Thyroid gland (tissue), 4 donors: Measurements from ENCODE around the gene ACVR1B. TPM values are rescaled to one million over a fixed set of nuclear protein-coding genes. Genes with fewer than 3 reads are reported as not detected.

Experiments used
- DNase-seq, 2 donors: peaks; one replicate each; pipeline ENCODE4 v3.0.0-alpha.2; 2019
- H3K27ac ChIP-seq, 3 donors: fragments of 200-600 bp; sonication (generic); 1 replicate in 2 of 3; 2 replicates in 1 of 3; pipeline ENCODE4 v1.5.1; 2016 to 2019; ENCODE audit warnings: mild to moderate bottlenecking in 1 of 3, moderate library complexity in 1 of 3
- H3K27me3 ChIP-seq: fragments of 200-600 bp; sonication (generic); one replicate; pipeline ENCODE4 v1.5.1; 2019
- H3K36me3 ChIP-seq, 2 donors: fragments of 200-600 bp; sonication (generic); one replicate each; pipeline ENCODE4 v1.5.1; 2016 to 2019
- H3K4me1 ChIP-seq, 2 donors: fragments of 200-600 bp; sonication (generic); one replicate each; pipeline ENCODE4 v1.5.1; 2017 to 2019
- H3K4me3 ChIP-seq, 3 donors: fragments of 200-600 bp; sonication (generic); replicated peaks in 1 of 3; 1 replicate in 2 of 3; 2 replicates in 1 of 3; pipeline ENCODE4 v1.5.1; 2016; ENCODE audit warnings: mild to moderate bottlenecking in 1 of 3
- H3K9me3 ChIP-seq: fragments of 200-600 bp; sonication (generic); one replicate; pipeline ENCODE4 v1.5.1; 2017
- POLR2A ChIP-seq, 2 donors: fragments of 450-650 bp; IDR thresholded peaks; one replicate each; pipeline ENCODE4 v1.6.1; 2017; ENCODE audit warnings: antibody characterized with exemption in 2 of 2, mild to moderate bottlenecking in 2 of 2, moderate library complexity in 1 of 2
- WGBS, 2 donors: methylation state at CpG; one replicate each; pipeline ENCODE4 v1.1.5; 2017; 5-methylcytosine and 5-hydroxymethylcytosine counted together
- intact Hi-C: fragments of 100-400 bp; cut with DNase I; formaldehyde crosslinking; loops from one replicate; pipeline ENCODE4 v1.15.1; 2023
- total RNA-seq, 4 donors: library from RNA; depleted of rRNA; stranded (reverse); fragments of >200 nt; gene quantifications; one replicate each; pipeline ENCODE4 v1.2.3, GENCODE V29; 2016
- TF ChIP-seq, protein P1 (sequence below), 6 experiments: fragments of 200-600 bp in 3 of 6; fragments of 450-650 bp in 3 of 6; sonication (generic) in 3 of 6; IDR thresholded peaks; one replicate each; pipeline ENCODE4 v1.5.1; 2016 to 2019; ENCODE audit warnings: antibody characterized with exemption in 6 of 6, mild to moderate bottlenecking in 2 of 6, inconsistent platforms in 1 of 6, moderate library complexity in 1 of 6

The ACVR1B gene
- total RNA-seq, 4 donors from 2014 or later = 13.7 to 19.9 (median 19.2) TPM

DNA sequence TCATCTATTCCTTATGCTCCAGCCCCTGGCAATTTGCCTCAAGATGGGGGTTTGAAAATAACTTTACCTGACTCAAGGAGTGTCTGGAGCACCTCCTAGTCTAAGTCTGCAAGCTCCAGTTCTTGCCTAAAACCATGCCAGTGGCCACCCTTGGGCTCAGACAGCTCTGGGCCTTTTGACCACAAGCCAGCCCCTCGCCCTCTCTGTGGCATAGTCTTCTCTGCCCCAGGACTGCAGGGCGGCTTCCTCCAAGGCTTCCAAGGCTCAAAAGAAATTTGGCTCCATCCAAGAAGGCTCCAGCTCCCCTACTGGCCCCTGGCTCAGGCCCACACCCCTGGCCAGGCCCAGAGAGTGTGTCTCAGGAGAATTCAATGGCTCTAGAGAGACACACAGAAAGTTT is 29.4 kb upstream of the ACVR1B start:
- Histone ChIP-seq H3K4me1 (peaks cover 11 to 20% of the 10 kb centered on the region in 2 donors), H3K27me3 (no peaks in the 10 kb centered on the region), H3K36me3 (no peaks in the 10 kb centered on the region), H3K9me3 (no peaks in the 10 kb centered on the region), H3K4me3 (no peak overlapping the region), H3K27ac (peak overlapping the region in 2 of 3 donors; percentile 52 to 68)
- 94 to 100% methylated on average over 2 of the region's 2 CpGs for WGBS, 2 donors
- TF ChIP-seq, protein P1, sequence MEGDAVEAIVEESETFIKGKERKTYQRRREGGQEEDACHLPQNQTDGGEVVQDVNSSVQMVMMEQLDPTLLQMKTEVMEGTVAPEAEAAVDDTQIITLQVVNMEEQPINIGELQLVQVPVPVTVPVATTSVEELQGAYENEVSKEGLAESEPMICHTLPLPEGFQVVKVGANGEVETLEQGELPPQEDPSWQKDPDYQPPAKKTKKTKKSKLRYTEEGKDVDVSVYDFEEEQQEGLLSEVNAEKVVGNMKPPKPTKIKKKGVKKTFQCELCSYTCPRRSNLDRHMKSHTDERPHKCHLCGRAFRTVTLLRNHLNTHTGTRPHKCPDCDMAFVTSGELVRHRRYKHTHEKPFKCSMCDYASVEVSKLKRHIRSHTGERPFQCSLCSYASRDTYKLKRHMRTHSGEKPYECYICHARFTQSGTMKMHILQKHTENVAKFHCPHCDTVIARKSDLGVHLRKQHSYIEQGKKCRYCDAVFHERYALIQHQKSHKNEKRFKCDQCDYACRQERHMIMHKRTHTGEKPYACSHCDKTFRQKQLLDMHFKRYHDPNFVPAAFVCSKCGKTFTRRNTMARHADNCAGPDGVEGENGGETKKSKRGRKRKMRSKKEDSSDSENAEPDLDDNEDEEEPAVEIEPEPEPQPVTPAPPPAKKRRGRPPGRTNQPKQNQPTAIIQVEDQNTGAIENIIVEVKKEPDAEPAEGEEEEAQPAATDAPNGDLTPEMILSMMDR (IDR thresholded peaks at IDR 0.05) = no peak
- TF ChIP-seq POLR2A (IDR thresholded peaks at IDR 0.05) = no peak
- DNase-seq = no peak
- intact Hi-C loops = loop anchor here (10.0 kb wide), 1 partner anchor 63 kb away; no protein-coding TSS in a partner anchor

DNA sequence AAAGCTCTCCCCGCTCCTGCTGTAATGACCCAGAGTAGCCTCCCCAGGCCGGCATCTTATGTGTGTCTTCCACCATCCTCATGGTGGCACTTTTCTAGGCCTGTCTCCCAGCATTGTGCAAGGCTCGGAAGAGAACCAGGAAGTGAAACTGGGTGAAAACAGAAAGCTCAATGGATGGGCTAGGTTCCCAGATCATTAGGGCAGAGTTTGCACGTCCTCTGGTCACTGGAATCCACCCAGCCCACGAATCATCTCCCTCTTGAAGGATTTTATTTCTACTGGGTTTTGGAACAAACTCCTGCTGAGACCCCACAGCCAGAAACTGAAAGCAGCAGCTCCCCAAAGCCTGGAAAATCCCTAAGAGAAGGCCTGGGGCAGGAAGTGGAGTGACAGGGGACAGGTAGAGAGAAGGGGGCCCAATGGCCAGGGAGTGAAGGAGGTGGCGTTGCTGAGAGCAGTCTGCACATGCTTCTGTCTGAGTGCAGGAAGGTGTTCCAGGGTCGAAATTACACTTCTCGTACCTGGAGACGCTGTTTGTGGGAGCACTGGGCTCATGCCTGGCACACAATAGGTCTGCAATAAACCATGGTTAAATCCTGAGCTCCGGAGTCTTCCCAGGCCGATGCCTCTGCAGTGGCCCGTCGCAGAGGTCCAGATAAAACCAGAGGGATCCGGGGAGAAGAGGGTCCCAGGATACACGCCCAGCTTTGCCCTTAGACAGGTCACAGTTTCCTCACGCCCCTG is 28.6 kb upstream of the ACVR1B start:
- intact Hi-C loops = loop anchor here (10.0 kb wide), 1 partner anchor 62 kb away; no protein-coding TSS in a partner anchor
- no peak for TF ChIP-seq POLR2A (IDR thresholded peaks at IDR 0.05)
- TF ChIP-seq, protein P1 (IDR thresholded peaks at IDR 0.05) = no peak
- peak overlapping the region in 2 of 3 donors; percentile 52 to 68 for H3K27ac ChIP-seq

DNA sequence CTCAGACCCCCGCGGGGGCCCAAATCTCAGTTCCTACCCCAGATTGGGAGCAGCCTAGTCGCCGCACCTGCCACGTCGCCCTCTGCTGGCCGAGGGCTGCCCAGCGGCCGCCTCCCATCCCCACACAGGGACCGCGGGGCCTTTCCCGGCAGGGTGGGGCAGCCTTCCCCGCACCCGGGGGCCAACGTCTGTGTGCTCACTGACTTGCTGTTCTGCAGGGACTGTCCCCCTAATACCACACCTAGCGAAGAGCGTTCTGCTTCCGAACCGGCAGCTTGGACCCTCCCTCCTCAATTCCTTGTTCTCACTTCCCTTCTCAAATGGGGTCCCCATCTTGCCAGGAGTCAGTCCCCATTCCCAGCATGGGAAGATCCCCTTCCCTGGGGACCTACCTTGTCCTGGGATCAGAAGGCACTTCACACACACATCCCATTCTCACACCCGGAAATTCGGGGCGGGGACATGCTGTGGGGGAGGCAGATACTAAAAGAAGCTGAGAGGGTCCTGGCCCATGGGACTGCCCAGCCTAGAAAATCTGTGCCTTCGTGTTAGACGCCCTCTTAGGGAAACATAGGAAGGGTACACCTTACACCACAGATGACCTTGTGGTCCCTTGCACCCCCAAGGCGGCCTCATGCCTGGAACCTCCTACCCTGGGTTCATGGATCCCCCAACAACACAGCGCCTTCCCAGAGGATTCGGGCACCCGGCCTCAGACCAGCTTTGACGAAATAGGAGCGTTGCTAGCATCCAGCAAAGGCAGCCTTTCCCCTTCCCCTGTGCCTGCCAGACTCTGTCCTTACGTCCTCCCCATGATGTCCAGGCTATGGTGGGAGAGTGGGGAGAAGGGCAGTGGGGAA is 27.8 kb upstream of the ACVR1B start:
- intact Hi-C loops = loop anchor here (10.0 kb wide), 1 partner anchor 61 kb away; no protein-coding TSS in a partner anchor
- DNase-seq = peak; percentile 42 to 50
- 49 to 53% methylated on average over 14 to 19 of the region's 31 CpGs for WGBS, 2 donors
- TF ChIP-seq POLR2A (IDR thresholded peaks at IDR 0.05) = no peak
- TF ChIP-seq, protein P1 (IDR thresholded peaks at IDR 0.05) = peak; percentile 46 to 92 (median 64)
- H3K36me3 ChIP-seq = no peaks in the 10 kb centered on the region
- peak overlapping the region in 2 of 3 donors; percentile 52 to 68 for H3K27ac ChIP-seq
- H3K9me3 ChIP-seq = no peaks in the 10 kb centered on the region
- peaks cover 11 to 20% of the 10 kb centered on the region in 2 donors for H3K4me1 ChIP-seq
- no peak overlapping the region for H3K4me3 ChIP-seq
- no peaks in the 10 kb centered on the region for H3K27me3 ChIP-seq

More for the DNA sequence above, 28.6 kb upstream of the ACVR1B start:
- Histone ChIP-seq H3K9me3 (no peaks in the 10 kb centered on the region), H3K36me3 (no peaks in the 10 kb centered on the region), H3K27me3 (no peaks in the 10 kb centered on the region), H3K4me1 (peaks cover 11 to 20% of the 10 kb centered on the region in 2 donors), H3K4me3 (no peak overlapping the region)
- peak; percentile 21 to 29 for DNase-seq
- 47 to 51% methylated on average over 9 to 16 of the region's 16 CpGs for WGBS, 2 donors

DNA sequence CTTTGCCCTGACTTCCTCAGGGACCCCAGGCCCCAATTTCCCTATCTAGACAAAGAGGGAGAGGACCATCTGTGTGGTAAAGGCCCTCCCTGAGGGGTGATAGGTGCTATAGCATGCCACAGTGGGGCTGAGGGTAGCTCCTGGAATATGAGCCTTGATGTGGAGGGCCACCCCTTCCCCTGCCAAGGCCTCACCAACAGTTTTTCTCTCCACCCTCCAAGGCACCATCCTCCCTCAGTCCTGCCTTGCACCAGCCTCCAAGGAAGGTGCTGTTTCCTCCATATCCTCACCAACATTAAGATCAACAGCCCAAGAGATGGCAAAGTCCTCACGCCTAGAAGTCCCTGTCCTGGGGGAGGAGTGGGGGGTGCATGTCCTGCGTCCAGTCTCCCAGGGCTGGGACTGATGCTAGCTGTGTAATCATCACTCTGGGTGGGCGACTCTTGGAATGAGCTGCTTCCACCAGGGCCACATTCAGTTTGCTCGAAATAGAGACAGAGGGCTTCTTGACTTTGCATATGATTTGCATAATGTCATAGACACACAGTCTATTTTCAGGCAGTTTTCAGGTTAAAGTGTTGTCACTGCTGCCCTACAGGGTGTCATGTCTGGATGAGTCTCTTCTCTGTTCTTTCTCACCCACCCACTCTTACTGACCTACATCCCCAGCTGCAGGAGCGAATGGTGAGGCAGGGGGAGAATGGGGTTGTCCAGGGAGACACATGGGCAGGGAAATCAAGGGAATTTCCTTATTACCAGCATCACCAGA is 26.8 kb upstream of the ACVR1B start:
- Histone ChIP-seq H3K27me3 (no peaks in the 10 kb centered on the region), H3K4me1 (peaks cover 11 to 20% of the 10 kb centered on the region in 2 donors), H3K9me3 (no peaks in the 10 kb centered on the region), H3K4me3 (no peak overlapping the region), H3K36me3 (no peaks in the 10 kb centered on the region), H3K27ac (no peak overlapping the region)
- WGBS, 2 donors = 92 to 94% methylated on average over 5 of the region's 5 CpGs
- intact Hi-C loops = loop anchor here (10.0 kb wide), 1 partner anchor 60 kb away; no protein-coding TSS in a partner anchor
- TF ChIP-seq, protein P1 (IDR thresholded peaks at IDR 0.05) = no peak
- TF ChIP-seq POLR2A (IDR thresholded peaks at IDR 0.05) = no peak
- no peak for DNase-seq
